AG04449 (cell line): Measurements from ENCODE around the gene C4orf33.

ENCODE experiments used
- CTCF ChIA-PET: fragments of 350-600 bp; formaldehyde crosslinking; extraction: SDS; loops from one replicate; lab custom pipeline; 2021; ENCODE audit warnings: antibody characterized with exemption; lab: Yijun Ruan, JAX
- POLR2A ChIA-PET: fragments of 400-600, 350-600 bp; formaldehyde crosslinking; extraction: SDS; loops from one replicate; lab custom pipeline; 2020; ENCODE audit warnings: antibody characterized with exemption, inconsistent platforms; lab: Yijun Ruan, JAX
- DNase-seq: peaks from one replicate; pipeline ENCODE4 v3.0.0-alpha.2; 2010; ENCODE audit warnings: low read depth, low spot score
- H3K4me3 ChIP-seq: 2 replicates; pipeline ENCODE4 v1.5.1; 2011; ENCODE audit warnings: low read depth, mild to moderate bottlenecking, control low read depth, low read length
- CTCF ChIP-seq: IDR thresholded peaks from one replicate; pipeline ENCODE4 v1.5.1; 2011; ENCODE audit warnings: mild to moderate bottlenecking, moderate library complexity, low read length, control low read depth, inconsistent platforms; ENCODE audit not compliant: insufficient read depth; ENCODE audit errors: missing control alignments

Gene C4orf33

GRCh38 chr4:129094347-129094746 lies 1.6 kb upstream of the C4orf33 start:
- POLR2A ChIA-PET, result no interaction called here

GRCh38 chr4:129098531-129099001 lies 2.6 kb downstream of the C4orf33 start:
- no peak overlapping the region for H3K4me3 ChIP-seq
- POLR2A ChIA-PET, result no interaction called here
- CTCF ChIA-PET, result no interaction called here
- TF ChIP-seq CTCF, result no peak
- DNase-seq, result no peak

More at GRCh38 chr4:129094347-129094746, 1.6 kb upstream of the C4orf33 start:
- CTCF ChIA-PET, result interaction anchor here (1.1 kb wide), 1 partner anchor 231 kb away, joined by 5 read pairs; no protein-coding TSS in a partner anchor
- no peak for DNase-seq
- H3K4me3 ChIP-seq, result no peak overlapping the region
- TF ChIP-seq CTCF, result no peak

- CTCF ChIA-PET, result no interaction called here
- POLR2A ChIA-PET, result no interaction called here
Measured at GRCh38 chr4:129109965-129110824, 14.2 kb downstream of the C4orf33 start.

GRCh38 chr4:129110931-129111330 lies 15.0 kb downstream of the C4orf33 start:
- no peak overlapping the region for H3K4me3 ChIP-seq
- ChIA-PET CTCF (no interaction called here), POLR2A (no interaction called here)
- no peak for TF ChIP-seq CTCF
- no peak for DNase-seq

More at GRCh38 chr4:129109965-129110824, 14.2 kb downstream of the C4orf33 start:
- no peak for TF ChIP-seq CTCF
- no peak for DNase-seq
- no peak overlapping the region for H3K4me3 ChIP-seq

GRCh38 chr4:129111919-129112318 lies 16.0 kb downstream of the C4orf33 start:
- POLR2A ChIA-PET, result no interaction called here

More at GRCh38 chr4:129111919-129112318, 16.0 kb downstream of the C4orf33 start:
- TF ChIP-seq CTCF, result no peak
- CTCF ChIA-PET, result no interaction called here
- H3K4me3 ChIP-seq, result no peak overlapping the region
- no peak for DNase-seq
